SK-N-SH (cell line): Measurements from ENCODE around the gene LRRC34. TPM values are rescaled to one million over a fixed set of nuclear protein-coding genes. Genes with fewer than 3 reads are reported as not detected.

Experiments
- CTCF ChIA-PET: fragments of 300-600, 350-600 bp; formaldehyde crosslinking; extraction: SDS; loops from one replicate; lab custom pipeline; 2021; lab: Yijun Ruan, JAX
- POLR2A ChIA-PET: fragments of 350-600 bp; sonication (Branson Sonifier 250); formaldehyde crosslinking; extraction: SDS; loops from one replicate; lab custom pipeline; 2020; ENCODE audit warnings: antibody characterized with exemption, inconsistent platforms; lab: Yijun Ruan, JAX
- DNase-seq: peaks from one replicate; pipeline ENCODE4 v3.0.0; 2012
- H2AFZ ChIP-seq: fragments of 200-600 bp; sonication (generic); 2 replicates; pipeline ENCODE4 v1.8.1; 2016; ENCODE audit warnings: antibody characterized with exemption, mild to moderate bottlenecking, low read depth
- H3F3A ChIP-seq: fragments of 200-600 bp; sonication (generic); replicated peaks from 2 replicates; pipeline ENCODE3; 2016; ENCODE audit warnings: antibody characterized with exemption, mild to moderate bottlenecking; ENCODE audit not compliant: insufficient read depth
- H3K27ac ChIP-seq, 2 experiments: fragments of 200-500 bp in 1 of 2; fragments of 200-600 bp in 1 of 2; sonication (Bioruptor generic) in 1 of 2; sonication (generic), shearing (Covaris generic) in 1 of 2; 2 replicates each; pipeline versions ENCODE4 v1.5.1 to v1.6.1; 2014 to 2016; ENCODE audit warnings: low read depth in 2 of 2, inconsistent platforms in 1 of 2, low read length in 1 of 2, mild to moderate bottlenecking in 1 of 2, mixed read lengths in 1 of 2
- H3K27me3 ChIP-seq: fragments of 200-600 bp; sonication (generic), shearing (Covaris generic); 2 replicates; pipeline ENCODE4 v1.6.1; 2016; ENCODE audit warnings: mixed run types; ENCODE audit not compliant: insufficient read depth
- H3K36me3 ChIP-seq, 2 experiments: fragments of 200-500 bp in 1 of 2; fragments of 200-600 bp in 1 of 2; sonication (Bioruptor generic) in 1 of 2; sonication (generic) in 1 of 2; replicated peaks in 1 of 2; 2 replicates each; pipeline versions ENCODE3 to v1.5.1; 2014 to 2016; ENCODE audit warnings: low read length in 1 of 2, mild to moderate bottlenecking in 1 of 2; ENCODE audit not compliant: insufficient read depth in 2 of 2, control insufficient read depth in 1 of 2
- H3K4me1 ChIP-seq, 2 experiments: fragments of 200-500 bp in 1 of 2; fragments of 200-600 bp in 1 of 2; sonication (Bioruptor generic) in 1 of 2; sonication (generic), shearing (Covaris generic) in 1 of 2; 2 replicates each; pipeline versions ENCODE4 v1.5.1 to v1.6.1; 2014 to 2016; ENCODE audit warnings: low read depth in 1 of 2, low read length in 1 of 2, mixed run types in 1 of 2; ENCODE audit not compliant: insufficient read depth in 2 of 2, control insufficient read depth in 1 of 2
- H3K4me2 ChIP-seq: fragments of 200-600 bp; sonication (generic), shearing (Covaris generic); 2 replicates; pipeline ENCODE4 v1.6.1; 2017; ENCODE audit warnings: mixed run types
- H3K4me3 ChIP-seq, 2 experiments: fragments of 200-500 bp in 1 of 2; fragments of 200-600 bp in 1 of 2; sonication (Bioruptor generic) in 1 of 2; sonication (generic), shearing (Covaris generic) in 1 of 2; 2 replicates each; pipeline versions ENCODE4 v1.5.1 to v1.8.1; 2014 to 2016; ENCODE audit warnings: low read depth in 2 of 2, inconsistent platforms in 1 of 2, low read length in 1 of 2, mild to moderate bottlenecking in 1 of 2, mixed read lengths in 1 of 2, moderate library complexity in 1 of 2
- H3K79me2 ChIP-seq: fragments of 200-600 bp; sonication (generic); 2 replicates; pipeline ENCODE4 v1.8.1; 2017; ENCODE audit warnings: mild to moderate bottlenecking; ENCODE audit not compliant: insufficient read depth
- H3K9ac ChIP-seq: fragments of 200-600 bp; sonication (generic); 2 replicates; pipeline ENCODE4 v1.6.1; 2017; ENCODE audit warnings: mixed run types
- H3K9me2 ChIP-seq: fragments of 200-600 bp; sonication (generic); 2 replicates; pipeline ENCODE4 v1.6.1; 2017; ENCODE audit warnings: mixed run types
- H3K9me3 ChIP-seq: fragments of 200-600 bp; sonication (generic); 2 replicates; pipeline ENCODE4 v1.6.1; 2017; ENCODE audit warnings: mixed run types, mild to moderate bottlenecking, moderate library complexity
- H4K20me1 ChIP-seq: fragments of 200-600 bp; sonication (generic); 2 replicates; pipeline ENCODE4 v1.6.1; 2017; ENCODE audit warnings: mild to moderate bottlenecking, mixed run types; ENCODE audit not compliant: insufficient read depth
- CHD2 ChIP-seq: fragments of 150-350 bp; IDR thresholded peaks from 2 replicates; pipeline ENCODE4 v1.6.1; 2018; ENCODE audit warnings: low read length; ENCODE audit not compliant: partially characterized antibody
- ELF1 ChIP-seq: IDR thresholded peaks from 2 replicates; pipeline ENCODE4 v1.4.0; 2012
- FOXM1 ChIP-seq: IDR thresholded peaks from 2 replicates; pipeline ENCODE4 v1.4.0; 2012; ENCODE audit warnings: low read depth, mild to moderate bottlenecking
- GABPA ChIP-seq: IDR thresholded peaks from 2 replicates; pipeline ENCODE4 v1.4.0; 2012; ENCODE audit warnings: low read depth, mild to moderate bottlenecking
- JUND ChIP-seq: IDR thresholded peaks from 2 replicates; pipeline ENCODE4 v1.4.0; 2012
- MEF2A ChIP-seq: IDR thresholded peaks from 2 replicates; pipeline ENCODE4 v1.4.0; 2012; ENCODE audit warnings: low read depth, borderline replicate concordance
- POLR2AphosphoS5 ChIP-seq: IDR thresholded peaks from 2 replicates; pipeline ENCODE4 v1.6.1; 2012; ENCODE audit warnings: low read depth, low read length
- TAF1 ChIP-seq: IDR thresholded peaks from 2 replicates; pipeline ENCODE4 v1.6.1; 2012; ENCODE audit warnings: low read depth, mild to moderate bottlenecking, low read length, moderate library complexity, borderline replicate concordance
- WGBS: methylation state at CpG from one replicate; pipeline ENCODE4 v1.1.6; 2017; ENCODE audit warnings: low lambda C conversion rate; 5-methylcytosine and 5-hydroxymethylcytosine counted together
- polyA plus RNA-seq, 3 experiments: library from polyadenylated mRNA; depleted of rRNA; stranded (reverse); fragments of >200 nt; gene quantifications; 2 replicates each; pipeline ENCODE4 v1.2.3, GENCODE V29; 2012
- TF ChIP-seq, protein P1 (sequence below): IDR thresholded peaks from 2 replicates; pipeline ENCODE4 v1.6.1; 2012; ENCODE audit warnings: mild to moderate bottlenecking, low read depth, low read length, moderate library complexity
- TF ChIP-seq, protein P2 (sequence below): IDR thresholded peaks from 2 replicates; pipeline ENCODE4 v1.4.0; 2012; ENCODE audit warnings: low read depth
- TF ChIP-seq, protein P3 (sequence below): IDR thresholded peaks from 2 replicates; pipeline ENCODE4; 2012
- TF ChIP-seq, protein P4 (sequence below): fragments of 150-350 bp; IDR thresholded peaks from 2 replicates; pipeline ENCODE4 v1.6.1; 2017; ENCODE audit warnings: antibody characterized with exemption, low read length, low read depth, borderline replicate concordance
- TF ChIP-seq, protein P5 (sequence below): fragments of 200-600 bp; sonication (generic); IDR thresholded peaks from 2 replicates; pipeline ENCODE4 v1.6.1; 2017; ENCODE audit warnings: antibody characterized with exemption, mild to moderate bottlenecking, moderate library complexity

Gene LRRC34
- polyA plus RNA-seq, 1 of the 3 experiments (the other 2 are of a cell fraction), result 1.6 TPM

DNA sequence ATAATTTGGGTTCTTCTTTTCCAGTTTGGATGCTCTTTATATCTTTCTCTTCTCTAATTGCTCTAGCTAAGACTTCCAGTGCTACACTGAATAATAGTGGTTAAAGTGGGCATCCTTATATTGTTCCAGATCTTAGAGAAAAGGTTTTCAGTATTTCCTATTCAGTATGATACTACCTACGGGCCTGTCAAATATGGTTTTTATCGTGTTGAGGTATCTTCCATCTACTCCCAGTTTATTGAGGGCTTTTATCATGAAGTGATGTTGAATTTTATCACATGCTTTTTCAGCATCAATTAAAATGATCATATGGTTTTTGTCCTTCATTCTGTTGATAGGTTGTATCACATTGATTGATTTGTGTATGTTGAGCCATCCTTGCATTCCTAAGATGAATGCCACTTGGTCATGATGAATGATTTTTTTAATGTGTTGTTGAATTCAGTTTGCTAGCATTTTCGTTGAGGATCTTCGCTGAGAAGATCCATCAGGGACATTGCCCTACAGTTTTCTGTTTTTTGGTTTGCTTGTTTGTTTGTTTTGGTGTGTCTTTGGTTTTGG is 3.0 kb upstream of the LRRC34 start:
- ChIA-PET POLR2A (no interaction called here), CTCF (no interaction called here)
- peaks cover 0 to 15% of the 10 kb centered on the region in 2 experiments; a peak in 2 of 4 replicates for H3K4me1 ChIP-seq
- no peaks in the 10 kb centered on the region for H4K20me1 ChIP-seq
- TF ChIP-seq POLR2AphosphoS5, result no peak
- TF ChIP-seq GABPA, result no peak
- no peak for TF ChIP-seq ELF1
- TF ChIP-seq, protein P1, sequence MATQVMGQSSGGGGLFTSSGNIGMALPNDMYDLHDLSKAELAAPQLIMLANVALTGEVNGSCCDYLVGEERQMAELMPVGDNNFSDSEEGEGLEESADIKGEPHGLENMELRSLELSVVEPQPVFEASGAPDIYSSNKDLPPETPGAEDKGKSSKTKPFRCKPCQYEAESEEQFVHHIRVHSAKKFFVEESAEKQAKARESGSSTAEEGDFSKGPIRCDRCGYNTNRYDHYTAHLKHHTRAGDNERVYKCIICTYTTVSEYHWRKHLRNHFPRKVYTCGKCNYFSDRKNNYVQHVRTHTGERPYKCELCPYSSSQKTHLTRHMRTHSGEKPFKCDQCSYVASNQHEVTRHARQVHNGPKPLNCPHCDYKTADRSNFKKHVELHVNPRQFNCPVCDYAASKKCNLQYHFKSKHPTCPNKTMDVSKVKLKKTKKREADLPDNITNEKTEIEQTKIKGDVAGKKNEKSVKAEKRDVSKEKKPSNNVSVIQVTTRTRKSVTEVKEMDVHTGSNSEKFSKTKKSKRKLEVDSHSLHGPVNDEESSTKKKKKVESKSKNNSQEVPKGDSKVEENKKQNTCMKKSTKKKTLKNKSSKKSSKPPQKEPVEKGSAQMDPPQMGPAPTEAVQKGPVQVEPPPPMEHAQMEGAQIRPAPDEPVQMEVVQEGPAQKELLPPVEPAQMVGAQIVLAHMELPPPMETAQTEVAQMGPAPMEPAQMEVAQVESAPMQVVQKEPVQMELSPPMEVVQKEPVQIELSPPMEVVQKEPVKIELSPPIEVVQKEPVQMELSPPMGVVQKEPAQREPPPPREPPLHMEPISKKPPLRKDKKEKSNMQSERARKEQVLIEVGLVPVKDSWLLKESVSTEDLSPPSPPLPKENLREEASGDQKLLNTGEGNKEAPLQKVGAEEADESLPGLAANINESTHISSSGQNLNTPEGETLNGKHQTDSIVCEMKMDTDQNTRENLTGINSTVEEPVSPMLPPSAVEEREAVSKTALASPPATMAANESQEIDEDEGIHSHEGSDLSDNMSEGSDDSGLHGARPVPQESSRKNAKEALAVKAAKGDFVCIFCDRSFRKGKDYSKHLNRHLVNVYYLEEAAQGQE, result no peak
- TF ChIP-seq JUND, result no peak
- TF ChIP-seq MEF2A, result no peak
- no peak overlapping the region for H2AFZ ChIP-seq
- no peaks in the 10 kb centered on the region for H3K79me2 ChIP-seq
- H3K9me3 ChIP-seq, result 0 out of 2 replicates have a peak, but pooled peaks cover 11% of the 10 kb centered on the region
- H3K9me2 ChIP-seq, result no peaks in the 10 kb centered on the region
- H3K27ac ChIP-seq, result no peak overlapping the region
- H3K9ac ChIP-seq, result no peak overlapping the region
- H3K27me3 ChIP-seq, result no peaks in the 10 kb centered on the region
- DNase-seq, result no peak
- no peaks in the 10 kb centered on the region for H3F3A ChIP-seq
- H3K4me3 ChIP-seq, result no peak overlapping the region
- 74% methylated on average over 4 of the region's 4 CpGs for WGBS
- H3K36me3 ChIP-seq, result no peaks in the 10 kb centered on the region
- H3K4me2 ChIP-seq, result no peak overlapping the region

DNA sequence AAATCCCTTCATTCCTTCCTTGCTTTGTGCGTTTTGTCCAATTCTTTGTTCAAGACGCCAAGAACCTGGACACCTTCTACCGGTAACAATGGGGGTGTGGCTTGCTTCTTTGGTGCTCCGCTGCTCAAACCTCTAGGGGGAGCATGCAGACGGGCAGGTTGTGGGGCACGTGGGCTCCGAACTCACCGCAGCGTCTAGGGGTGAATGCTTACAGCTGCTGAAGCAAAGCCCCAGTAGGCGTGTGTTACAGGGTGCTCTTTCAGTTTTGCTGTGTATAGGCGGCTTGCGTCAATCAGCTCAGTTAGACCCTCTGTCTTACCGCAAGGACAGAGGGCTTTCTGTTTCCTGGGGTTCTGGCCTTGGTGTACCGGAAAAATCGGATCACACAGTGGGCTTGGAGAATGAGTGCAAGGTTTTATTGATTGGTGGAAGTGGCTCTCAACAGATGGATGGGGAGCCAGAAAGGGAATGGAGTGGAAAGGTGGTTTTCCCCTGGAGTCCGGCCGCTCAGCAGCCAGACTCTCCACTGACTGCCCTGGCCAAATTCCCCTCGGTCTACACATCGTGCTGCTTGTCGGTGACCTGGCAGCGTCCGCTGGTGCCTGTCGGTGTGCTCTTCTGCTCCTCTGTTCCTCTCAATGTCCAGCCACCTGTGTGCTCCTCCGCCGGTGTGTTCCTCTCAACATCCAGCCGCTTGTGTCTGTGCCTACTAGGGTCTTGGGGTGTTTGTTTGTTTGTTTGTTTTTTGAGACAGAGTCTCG is 1.2 kb upstream of the LRRC34 start:
- H3K79me2 ChIP-seq, result no peaks in the 10 kb centered on the region
- H2AFZ ChIP-seq, result no peak overlapping the region
- no peaks in the 10 kb centered on the region for H4K20me1 ChIP-seq
- H3K9me3 ChIP-seq, result 0 out of 2 replicates have a peak, but pooled peaks cover 11% of the 10 kb centered on the region
- H3F3A ChIP-seq, result no peaks in the 10 kb centered on the region
- DNase-seq, result no peak
- no peak overlapping the region for H3K9ac ChIP-seq
- H3K4me2 ChIP-seq, result no peak overlapping the region
- H3K9me2 ChIP-seq, result no peaks in the 10 kb centered on the region
- no peak overlapping the region for H3K4me3 ChIP-seq
- no peaks in the 10 kb centered on the region for H3K27me3 ChIP-seq
- POLR2A ChIA-PET, result no interaction called here
- CTCF ChIA-PET, result interaction anchor here (1.5 kb wide), 1 partner anchor 13 kb away, joined by 3 read pairs; no protein-coding TSS in a partner anchor
- H3K27ac ChIP-seq, result no peak overlapping the region
- 92% methylated on average over 27 of the region's 27 CpGs for WGBS
- TF ChIP-seq, protein P2, sequence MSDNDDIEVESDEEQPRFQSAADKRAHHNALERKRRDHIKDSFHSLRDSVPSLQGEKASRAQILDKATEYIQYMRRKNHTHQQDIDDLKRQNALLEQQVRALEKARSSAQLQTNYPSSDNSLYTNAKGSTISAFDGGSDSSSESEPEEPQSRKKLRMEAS, result no peak
- TF ChIP-seq, protein P3, sequence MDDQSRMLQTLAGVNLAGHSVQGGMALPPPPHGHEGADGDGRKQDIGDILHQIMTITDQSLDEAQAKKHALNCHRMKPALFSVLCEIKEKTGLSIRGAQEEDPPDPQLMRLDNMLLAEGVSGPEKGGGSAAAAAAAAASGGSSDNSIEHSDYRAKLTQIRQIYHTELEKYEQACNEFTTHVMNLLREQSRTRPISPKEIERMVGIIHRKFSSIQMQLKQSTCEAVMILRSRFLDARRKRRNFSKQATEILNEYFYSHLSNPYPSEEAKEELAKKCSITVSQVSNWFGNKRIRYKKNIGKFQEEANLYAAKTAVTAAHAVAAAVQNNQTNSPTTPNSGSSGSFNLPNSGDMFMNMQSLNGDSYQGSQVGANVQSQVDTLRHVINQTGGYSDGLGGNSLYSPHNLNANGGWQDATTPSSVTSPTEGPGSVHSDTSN, result no peak
- TF ChIP-seq, protein P4, sequence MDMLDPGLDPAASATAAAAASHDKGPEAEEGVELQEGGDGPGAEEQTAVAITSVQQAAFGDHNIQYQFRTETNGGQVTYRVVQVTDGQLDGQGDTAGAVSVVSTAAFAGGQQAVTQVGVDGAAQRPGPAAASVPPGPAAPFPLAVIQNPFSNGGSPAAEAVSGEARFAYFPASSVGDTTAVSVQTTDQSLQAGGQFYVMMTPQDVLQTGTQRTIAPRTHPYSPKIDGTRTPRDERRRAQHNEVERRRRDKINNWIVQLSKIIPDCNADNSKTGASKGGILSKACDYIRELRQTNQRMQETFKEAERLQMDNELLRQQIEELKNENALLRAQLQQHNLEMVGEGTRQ, result no peak
- TF ChIP-seq CHD2 (no peak), TAF1 (no peak), FOXM1 (no peak)
- TF ChIP-seq, protein P5, sequence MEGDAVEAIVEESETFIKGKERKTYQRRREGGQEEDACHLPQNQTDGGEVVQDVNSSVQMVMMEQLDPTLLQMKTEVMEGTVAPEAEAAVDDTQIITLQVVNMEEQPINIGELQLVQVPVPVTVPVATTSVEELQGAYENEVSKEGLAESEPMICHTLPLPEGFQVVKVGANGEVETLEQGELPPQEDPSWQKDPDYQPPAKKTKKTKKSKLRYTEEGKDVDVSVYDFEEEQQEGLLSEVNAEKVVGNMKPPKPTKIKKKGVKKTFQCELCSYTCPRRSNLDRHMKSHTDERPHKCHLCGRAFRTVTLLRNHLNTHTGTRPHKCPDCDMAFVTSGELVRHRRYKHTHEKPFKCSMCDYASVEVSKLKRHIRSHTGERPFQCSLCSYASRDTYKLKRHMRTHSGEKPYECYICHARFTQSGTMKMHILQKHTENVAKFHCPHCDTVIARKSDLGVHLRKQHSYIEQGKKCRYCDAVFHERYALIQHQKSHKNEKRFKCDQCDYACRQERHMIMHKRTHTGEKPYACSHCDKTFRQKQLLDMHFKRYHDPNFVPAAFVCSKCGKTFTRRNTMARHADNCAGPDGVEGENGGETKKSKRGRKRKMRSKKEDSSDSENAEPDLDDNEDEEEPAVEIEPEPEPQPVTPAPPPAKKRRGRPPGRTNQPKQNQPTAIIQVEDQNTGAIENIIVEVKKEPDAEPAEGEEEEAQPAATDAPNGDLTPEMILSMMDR, result peak; percentile 14; the same call in 1 of the 2 replicates
- peaks cover 0 to 11% of the 10 kb centered on the region in 2 experiments; a peak in 2 of 4 replicates for H3K4me1 ChIP-seq
- H3K36me3 ChIP-seq, result no peaks in the 10 kb centered on the region
